SK-N-SH (cell line): Measurements from ENCODE around the gene FOXF2.

Experiments
- POLR2AphosphoS5 ChIP-seq: IDR thresholded peaks from 2 replicates; pipeline ENCODE4 v1.6.1; 2012; ENCODE audit warnings: low read depth, low read length
- TAF1 ChIP-seq: IDR thresholded peaks from 2 replicates; pipeline ENCODE4 v1.6.1; 2012; ENCODE audit warnings: low read depth, mild to moderate bottlenecking, low read length, moderate library complexity, borderline replicate concordance
- TF ChIP-seq, protein P1 (sequence below): fragments of 200-600 bp; sonication (generic); IDR thresholded peaks from 2 replicates; pipeline ENCODE4 v1.6.1; 2017; ENCODE audit warnings: antibody characterized with exemption, mild to moderate bottlenecking, moderate library complexity

DNA sequence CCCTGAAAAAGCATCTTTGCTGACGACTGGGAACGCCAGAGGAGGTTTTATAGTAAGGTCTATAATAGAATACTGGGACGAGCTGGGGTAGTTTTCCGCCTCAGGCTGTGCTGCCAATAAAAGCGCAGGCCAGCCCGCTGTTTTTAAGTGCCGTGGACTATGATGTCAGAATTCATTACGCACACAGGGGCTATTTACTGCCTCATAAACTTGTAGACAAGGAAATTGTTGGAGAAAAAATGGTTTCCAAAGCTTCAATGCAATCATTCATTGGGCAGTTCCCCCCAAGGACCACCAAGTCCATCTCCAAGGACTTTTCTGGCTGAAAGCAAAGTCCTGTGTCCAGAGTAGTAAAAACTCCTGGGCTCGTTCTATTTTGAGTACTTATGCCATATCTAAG, 20.4 kb upstream of the FOXF2 start:
- TF ChIP-seq TAF1 (no peak), POLR2AphosphoS5 (no peak)
- TF ChIP-seq, protein P1, sequence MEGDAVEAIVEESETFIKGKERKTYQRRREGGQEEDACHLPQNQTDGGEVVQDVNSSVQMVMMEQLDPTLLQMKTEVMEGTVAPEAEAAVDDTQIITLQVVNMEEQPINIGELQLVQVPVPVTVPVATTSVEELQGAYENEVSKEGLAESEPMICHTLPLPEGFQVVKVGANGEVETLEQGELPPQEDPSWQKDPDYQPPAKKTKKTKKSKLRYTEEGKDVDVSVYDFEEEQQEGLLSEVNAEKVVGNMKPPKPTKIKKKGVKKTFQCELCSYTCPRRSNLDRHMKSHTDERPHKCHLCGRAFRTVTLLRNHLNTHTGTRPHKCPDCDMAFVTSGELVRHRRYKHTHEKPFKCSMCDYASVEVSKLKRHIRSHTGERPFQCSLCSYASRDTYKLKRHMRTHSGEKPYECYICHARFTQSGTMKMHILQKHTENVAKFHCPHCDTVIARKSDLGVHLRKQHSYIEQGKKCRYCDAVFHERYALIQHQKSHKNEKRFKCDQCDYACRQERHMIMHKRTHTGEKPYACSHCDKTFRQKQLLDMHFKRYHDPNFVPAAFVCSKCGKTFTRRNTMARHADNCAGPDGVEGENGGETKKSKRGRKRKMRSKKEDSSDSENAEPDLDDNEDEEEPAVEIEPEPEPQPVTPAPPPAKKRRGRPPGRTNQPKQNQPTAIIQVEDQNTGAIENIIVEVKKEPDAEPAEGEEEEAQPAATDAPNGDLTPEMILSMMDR, result no peak
